Activated CD4-positive, alpha-beta T cell treated with anti-CD3 and anti-CD28 coated beads, Interleukin-2, Interleukin-4, amounts not matched to agents 100 ng/mL and 50 ng/mL, durations not matched to agents 16 hours and 8 hours (primary cell): ENCODE measurements around the gene ADAMTS6.
"Not testable (repeated sequence)": the region's sequence is repeated elsewhere in the genome, so short reads cannot be mapped to it uniquely, and the experiment has no call there.

Experiments used
- DNase-seq: peaks from one replicate; pipeline ENCODE4 v3.0.0-alpha.2; 2020; ENCODE audit warnings: low spot score

The ADAMTS6 gene

GRCh38 chr5:65468633-65469032, 13.1 kb downstream of the ADAMTS6 start:
- DNase-seq, result no peak

GRCh38 chr5:65462139-65462705, 19.5 kb downstream of the ADAMTS6 start:
- DNase-seq, result no peak

GRCh38 chr5:65461490-65461889, 20.2 kb downstream of the ADAMTS6 start:
- DNase-seq, result no peak

GRCh38 chr5:65459995-65460394, 21.7 kb downstream of the ADAMTS6 start:
- DNase-seq, result no peak

GRCh38 chr5:65455064-65455463, 26.7 kb downstream of the ADAMTS6 start:
- no peak for DNase-seq

DNA sequence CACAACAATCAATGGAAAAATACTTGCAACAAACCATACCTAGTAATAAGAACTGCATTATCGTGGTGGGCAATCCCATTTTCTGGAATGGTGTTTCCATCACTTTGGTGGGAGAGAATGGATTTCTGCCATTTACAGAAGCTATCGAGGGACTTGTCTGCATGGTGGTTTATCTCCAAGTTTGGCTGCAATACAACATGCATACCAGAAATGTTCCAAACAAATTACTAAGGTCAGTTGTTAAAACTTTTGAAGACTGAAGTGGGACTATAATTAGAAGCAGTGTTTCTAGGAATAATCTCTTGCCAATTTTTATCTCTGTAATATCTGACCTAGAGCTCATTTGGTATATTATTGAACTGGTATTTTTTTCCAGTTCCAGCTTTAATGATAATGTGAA, 30.3 kb downstream of the ADAMTS6 start:
- no peak for DNase-seq

DNA sequence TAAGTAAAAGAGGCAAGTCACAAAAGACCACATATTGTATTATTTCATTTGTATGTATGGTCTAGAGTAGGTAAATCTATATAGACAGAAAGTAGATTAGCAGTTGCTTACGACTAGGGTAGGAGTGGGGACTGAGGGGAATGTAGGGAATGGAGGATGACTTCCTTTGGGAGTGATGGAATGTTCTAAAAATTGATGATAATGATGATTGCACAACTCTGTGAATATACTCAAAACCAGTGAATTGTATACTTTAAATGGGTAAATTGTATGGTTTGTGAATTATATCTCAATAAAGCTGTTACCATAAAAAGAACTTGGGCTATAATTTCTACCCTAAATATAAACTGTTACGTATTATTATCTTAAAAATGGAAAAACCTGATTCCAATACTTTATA, 35.0 kb downstream of the ADAMTS6 start:
- no peak for DNase-seq

DNA sequence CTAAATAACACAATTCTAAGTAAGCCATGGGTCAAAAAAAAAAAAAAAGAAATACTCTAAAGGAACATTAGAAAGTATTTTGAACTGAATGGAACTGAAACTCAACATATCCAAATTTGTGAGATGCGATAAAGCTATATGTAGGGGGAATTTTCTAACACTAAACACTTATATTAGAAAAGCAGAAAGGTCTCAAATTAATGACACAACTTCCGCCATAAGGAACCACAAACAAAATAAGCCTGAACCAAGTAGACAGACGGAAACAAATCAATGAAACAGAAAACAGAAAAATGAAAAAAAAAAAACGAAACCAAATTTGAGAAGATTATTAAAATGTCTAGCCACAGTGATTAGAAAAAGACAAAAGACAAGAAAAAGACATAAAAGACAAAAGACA, 39.9 kb downstream of the ADAMTS6 start:
- no peak for DNase-seq

DNA sequence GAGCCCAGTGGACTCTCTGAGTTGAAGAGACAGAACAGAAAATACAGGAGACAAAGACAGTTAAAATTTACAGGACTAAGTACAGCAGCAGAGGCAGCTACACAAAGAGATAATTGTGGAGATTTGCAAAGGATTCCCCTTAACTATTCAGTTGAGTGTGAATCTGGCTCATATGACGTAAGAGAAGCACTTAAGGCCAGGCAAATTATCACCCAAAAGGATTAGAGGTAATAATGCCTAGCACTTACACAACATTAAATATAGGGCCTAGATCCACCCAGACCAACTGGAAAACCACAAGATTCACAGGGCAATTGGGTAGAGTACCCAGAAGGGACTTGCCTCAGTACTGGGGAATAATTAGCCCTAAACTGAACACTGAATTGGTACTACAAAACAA, 41.3 kb downstream of the ADAMTS6 start:
- DNase-seq, result no peak

DNA sequence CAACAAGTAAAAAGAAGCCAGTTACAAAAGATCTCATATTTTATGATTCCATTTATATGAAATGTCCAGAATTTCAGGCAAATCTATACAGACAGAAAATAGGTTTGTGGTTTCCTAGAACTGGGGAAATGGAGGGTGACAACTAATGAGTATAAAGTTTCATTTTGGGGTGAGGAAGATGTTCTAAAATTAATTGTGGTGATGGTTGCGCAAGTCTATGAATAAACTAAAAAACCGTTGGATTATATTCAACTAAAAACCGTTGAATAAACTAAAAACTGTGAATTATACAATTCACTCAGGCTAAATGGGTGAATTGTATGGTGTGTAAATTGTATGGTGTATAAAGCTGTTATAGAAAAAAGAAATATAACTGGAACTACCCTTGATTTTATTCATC, 47.6 kb downstream of the ADAMTS6 start:
- DNase-seq, result no peak

- no peak for DNase-seq
Measured at GRCh38 chr5:65426656-65427055, 55.1 kb downstream of the ADAMTS6 start.

DNA sequence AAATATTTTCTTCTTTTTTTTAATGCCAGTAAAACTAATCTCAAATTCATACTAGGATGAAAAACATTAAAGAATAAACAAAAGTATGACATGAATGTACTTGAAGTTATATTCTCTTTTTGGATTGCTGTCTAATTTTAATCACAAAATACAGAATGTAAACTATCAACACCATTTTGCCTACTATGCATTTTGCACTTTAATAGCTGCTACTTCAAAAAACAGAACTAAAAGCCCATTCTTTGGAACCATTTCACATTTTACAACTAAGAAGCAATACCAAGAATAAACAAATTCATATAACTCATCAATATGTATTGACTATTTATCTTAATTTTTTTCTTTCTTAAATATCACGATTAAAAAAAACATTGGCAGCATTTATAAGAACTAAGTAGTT, 58.1 kb downstream of the ADAMTS6 start:
- no peak for DNase-seq

DNA sequence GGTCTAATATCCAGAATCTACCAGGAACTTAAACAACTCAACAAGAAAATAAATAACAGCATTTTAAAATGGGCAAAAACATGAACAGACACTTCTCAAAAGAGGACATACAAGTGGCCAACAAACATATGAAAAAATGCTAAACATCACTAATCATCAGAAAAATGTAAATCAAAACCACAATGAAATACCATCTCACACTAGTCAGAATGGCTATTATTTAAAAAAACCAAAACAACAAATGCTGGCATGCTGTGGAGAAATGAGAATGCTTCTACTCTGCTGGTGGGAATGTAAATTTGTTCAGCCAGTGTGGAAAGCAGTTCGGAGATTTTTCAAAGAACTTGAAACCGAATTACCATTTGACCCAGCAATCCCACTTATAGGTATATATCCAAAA, 63.1 kb downstream of the ADAMTS6 start:
- no peak for DNase-seq

GRCh38 chr5:65413822-65414221, 67.9 kb downstream of the ADAMTS6 start:
- no peak for DNase-seq

DNA sequence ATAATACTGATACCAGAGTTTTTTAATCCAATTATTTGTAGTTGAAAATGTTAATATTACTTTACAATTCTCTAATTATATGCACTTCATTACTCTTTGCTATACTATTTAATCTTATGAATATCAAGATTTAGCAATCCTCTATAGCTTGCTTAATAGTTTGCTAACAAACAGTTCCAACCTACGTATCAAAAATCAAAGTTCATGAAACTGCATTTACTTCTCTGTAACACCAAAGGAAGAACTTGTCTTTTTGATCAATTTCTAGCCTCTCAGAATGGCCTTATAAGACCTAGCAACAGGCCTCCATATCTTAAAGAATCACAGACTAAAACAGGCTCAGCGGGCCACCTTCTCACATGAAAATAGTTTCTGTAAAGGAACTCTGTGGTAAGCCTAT, 68.9 kb downstream of the ADAMTS6 start:
- DNase-seq, result no peak

- DNase-seq, result no peak
Measured at GRCh38 chr5:65411356-65411755, 70.4 kb downstream of the ADAMTS6 start.

GRCh38 chr5:65395526-65396155, 86.1 kb downstream of the ADAMTS6 start:
- DNase-seq, result no peak

- DNase-seq, result no peak
Measured at GRCh38 chr5:65394087-65394486, 87.6 kb downstream of the ADAMTS6 start.

DNA sequence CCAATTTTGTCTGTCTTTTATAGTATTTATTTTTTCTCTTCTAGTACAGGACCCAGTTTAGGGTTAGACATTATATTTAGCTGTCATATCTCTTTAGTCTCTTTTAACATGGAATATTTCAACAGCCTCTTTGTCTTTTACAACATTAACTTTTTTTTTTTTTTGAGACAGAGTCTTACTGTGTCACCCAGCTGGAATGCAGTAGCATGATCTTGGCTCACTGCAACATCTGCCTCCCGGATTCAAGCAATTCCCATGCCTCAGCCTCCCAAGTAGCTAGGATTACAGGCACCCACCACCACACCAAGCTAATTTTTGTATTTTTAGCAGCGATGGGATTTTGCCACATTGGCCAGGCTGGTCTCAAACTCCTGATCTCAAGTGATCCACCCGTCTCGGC, 90.1 kb downstream of the ADAMTS6 start:
- no peak for DNase-seq

DNA sequence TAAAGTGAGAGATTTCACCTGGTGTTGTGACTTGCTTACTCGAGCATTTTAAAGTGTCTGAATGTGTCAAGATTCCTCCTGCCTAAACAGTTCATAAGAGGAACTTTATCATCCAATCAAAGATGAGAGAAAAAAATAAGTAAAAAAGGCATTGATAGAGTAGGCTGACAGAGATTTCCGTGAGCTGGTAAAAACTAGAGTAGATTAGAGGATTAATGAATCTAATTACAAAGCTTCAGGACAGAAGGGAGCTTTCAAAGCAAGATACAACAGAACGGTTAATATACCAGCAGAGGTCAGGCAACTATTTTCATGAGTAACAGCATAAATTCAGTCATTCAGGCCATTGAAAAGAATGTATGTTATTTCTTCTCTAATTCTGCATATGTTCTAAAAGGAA, 91.5 kb downstream of the ADAMTS6 start:
- DNase-seq, result no peak

DNA sequence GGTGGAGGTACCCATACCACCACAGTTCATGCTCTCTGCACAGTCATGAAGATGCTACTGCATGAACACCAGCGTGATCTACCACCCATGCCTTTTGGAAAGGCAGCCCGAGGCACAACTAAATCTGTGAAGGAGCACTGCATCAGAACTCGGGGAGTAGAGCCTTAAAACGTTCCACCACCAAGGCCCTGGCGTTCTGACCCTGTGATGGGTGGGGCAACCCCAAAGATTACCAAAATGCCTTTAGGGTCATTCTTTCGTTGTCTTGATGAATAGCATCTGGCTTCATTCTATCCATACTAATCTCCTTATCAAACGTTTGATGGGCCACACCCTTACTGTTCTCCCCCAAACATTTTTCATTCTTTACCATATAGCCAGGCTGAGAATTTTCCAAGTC, 97.9 kb downstream of the ADAMTS6 start:
- no peak for DNase-seq

DNA sequence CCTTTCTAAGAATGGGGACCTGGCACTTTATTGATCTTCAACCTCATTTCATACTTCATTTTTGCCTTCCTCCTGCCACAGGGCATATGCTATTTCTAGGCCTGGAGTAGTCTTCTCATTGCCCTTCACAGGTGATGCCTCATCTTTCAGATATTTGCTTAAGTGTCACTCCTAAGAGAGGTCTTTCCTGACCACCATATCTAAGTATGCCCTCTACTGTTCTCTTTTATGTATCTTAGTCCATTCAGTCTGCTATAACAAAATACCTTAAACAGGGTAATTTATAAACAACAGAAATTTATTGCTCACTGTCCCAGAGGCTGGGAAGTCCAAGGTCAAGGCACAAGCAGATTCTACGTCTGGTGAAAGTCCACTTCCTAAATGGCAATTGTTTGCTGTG, 99.1 kb downstream of the ADAMTS6 start:
- DNase-seq, result no peak

- not testable (repeated sequence) for DNase-seq
Measured at GRCh38 chr5:65370505-65370904, 111.2 kb downstream of the ADAMTS6 start.

DNA sequence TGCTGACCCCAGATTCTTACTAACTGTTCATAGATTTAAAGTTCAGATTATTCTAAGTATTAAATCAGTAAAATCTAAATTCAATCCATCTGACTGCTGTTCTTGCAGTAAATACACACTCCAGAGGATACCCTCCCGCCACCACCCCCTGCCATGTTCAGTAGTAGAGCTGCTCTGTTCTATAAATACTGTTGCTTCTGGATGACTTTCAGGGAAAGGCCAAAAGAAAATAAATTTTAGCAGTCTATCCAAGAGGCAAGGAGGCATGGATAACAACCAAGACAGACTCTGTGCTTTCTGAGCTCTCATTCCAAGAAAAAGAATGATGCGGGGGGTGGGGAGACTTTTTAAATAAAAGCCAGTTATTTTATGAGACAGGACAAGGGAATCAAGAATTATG, 115.1 kb downstream of the ADAMTS6 start:
- DNase-seq, result no peak
